HG02885 (cell line): ENCODE results near the gene PDHB.

Source experiments
- ATAC-seq: cut with Tn5 transposase; IDR thresholded peaks from one replicate; pipeline ENCODE4 v1.9.1; 2021; ENCODE audit warnings: mild to moderate bottlenecking; ENCODE audit not compliant: unreplicated experiment, poor library complexity

PDHB gene

GRCh38 chr3:58411036-58411435 is 22.6 kb downstream of the PDHB start:
- ATAC-seq, result no peak

GRCh38 chr3:58409663-58410062 is 24.0 kb downstream of the PDHB start:
- no peak for ATAC-seq

- no peak for ATAC-seq
Observed at GRCh38 chr3:58408906-58409305, 24.7 kb downstream of the PDHB start.

- no peak for ATAC-seq
Observed at GRCh38 chr3:58404396-58404795, 29.2 kb downstream of the PDHB start.

- no peak for ATAC-seq
Observed at GRCh38 chr3:58403513-58404109, 30.0 kb downstream of the PDHB start.

- ATAC-seq, result no peak
Observed at GRCh38 chr3:58398669-58399333, 34.8 kb downstream of the PDHB start.

- no peak for ATAC-seq
Observed at GRCh38 chr3:58394339-58394738, 39.3 kb downstream of the PDHB start.

- no peak for ATAC-seq
Observed at GRCh38 chr3:58392181-58392580, 41.5 kb downstream of the PDHB start.

- ATAC-seq, result no peak
Observed at GRCh38 chr3:58391156-58391865, 42.3 kb downstream of the PDHB start.

- no peak for ATAC-seq
Observed at GRCh38 chr3:58388550-58389091, 45.0 kb downstream of the PDHB start.

- ATAC-seq, result no peak
Observed at GRCh38 chr3:58387650-58388546, 45.7 kb downstream of the PDHB start.

GRCh38 chr3:58386626-58387365 is 46.8 kb downstream of the PDHB start:
- ATAC-seq, result no peak

- ATAC-seq, result no peak
Observed at GRCh38 chr3:58384381-58385090, 49.1 kb downstream of the PDHB start.

- no peak for ATAC-seq
Observed at GRCh38 chr3:58383904-58384303, 49.7 kb downstream of the PDHB start.

GRCh38 chr3:58383476-58383875 is 50.2 kb downstream of the PDHB start:
- ATAC-seq, result no peak

GRCh38 chr3:58379351-58380073 is 54.1 kb downstream of the PDHB start:
- ATAC-seq, result no peak

GRCh38 chr3:58377750-58378149 is 55.9 kb downstream of the PDHB start:
- ATAC-seq, result no peak
